NAMALWA (cell line): Measurements from ENCODE around the gene KLHDC4.

ENCODE experiments used
- DNase-seq: peaks from one replicate; pipeline ENCODE4 v3.0.0-alpha.2; 2015; ENCODE audit warnings: low spot score

Gene KLHDC4

GRCh38 chr16:87765776-87766484 lies at the start of gene KLHDC4:
Gene KLHDC4 (minus strand): TSS chr16:87765986. CDS start chr16:87765890, 96 bp downstream.
- peak; percentile 92 for DNase-seq

DNA sequence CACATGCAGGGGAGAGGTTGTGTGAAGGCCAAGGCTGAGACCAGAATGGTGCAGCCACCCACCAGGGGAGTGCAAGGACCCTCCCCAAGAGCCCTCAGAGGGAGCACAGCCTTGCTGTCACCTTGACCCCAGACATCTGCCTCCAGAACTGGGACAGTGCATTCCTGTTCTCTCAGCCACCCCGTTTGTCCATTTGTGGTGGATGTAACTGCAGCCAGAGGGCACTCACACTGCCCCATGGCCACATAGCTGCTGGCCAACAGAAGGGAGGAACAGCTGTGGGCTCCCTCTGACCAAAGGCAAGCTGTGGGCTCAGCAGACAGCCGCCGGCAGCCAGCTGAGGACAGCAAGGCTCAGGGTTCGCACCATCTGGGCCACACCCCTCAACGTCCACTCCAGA lies 49.8 kb upstream of the KLHDC4 start:
- DNase-seq: no peak

GRCh38 chr16:87812200-87812656 lies 46.4 kb upstream of the KLHDC4 start:
- no peak for DNase-seq

- DNase-seq: peak; percentile 65
Measured at GRCh38 chr16:87811454-87811853, 45.7 kb upstream of the KLHDC4 start.

DNA sequence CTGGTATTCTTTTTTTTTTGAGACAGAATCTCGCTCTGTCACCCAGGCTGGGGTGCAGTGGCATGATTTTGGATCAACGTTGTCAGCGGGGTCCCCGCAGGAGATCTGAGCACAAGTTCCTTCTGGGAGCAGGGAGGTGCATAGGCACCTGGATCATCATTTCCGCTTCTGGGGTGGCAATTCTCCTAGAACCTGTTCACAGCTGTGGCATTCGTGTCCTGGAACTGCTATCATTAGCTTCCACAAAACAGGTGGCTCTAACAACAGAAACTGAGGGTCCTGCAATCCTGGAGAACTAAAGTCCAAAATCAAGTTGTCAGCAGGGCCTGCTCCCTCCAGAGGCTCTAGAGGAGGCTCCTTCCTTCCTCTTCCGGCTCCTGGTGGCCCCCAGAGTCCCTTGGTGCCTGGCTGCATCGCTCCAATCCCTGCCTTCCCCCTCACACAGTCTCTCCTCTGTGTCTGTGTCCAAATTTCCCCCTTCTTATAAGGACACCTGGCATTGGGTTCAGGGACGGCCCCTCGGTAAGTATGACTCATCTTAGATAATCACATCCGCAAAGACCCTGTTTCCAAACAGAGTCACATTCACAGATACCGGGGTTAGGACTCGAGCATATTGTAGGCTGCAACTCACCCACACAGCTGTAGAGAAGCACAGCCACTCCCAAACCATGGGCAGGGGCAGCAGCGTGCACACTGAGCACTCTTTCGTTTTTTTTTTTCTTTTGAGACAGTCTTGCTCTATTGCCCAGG lies 43.5 kb upstream of the KLHDC4 start:
- DNase-seq: peak; percentile 94

DNA sequence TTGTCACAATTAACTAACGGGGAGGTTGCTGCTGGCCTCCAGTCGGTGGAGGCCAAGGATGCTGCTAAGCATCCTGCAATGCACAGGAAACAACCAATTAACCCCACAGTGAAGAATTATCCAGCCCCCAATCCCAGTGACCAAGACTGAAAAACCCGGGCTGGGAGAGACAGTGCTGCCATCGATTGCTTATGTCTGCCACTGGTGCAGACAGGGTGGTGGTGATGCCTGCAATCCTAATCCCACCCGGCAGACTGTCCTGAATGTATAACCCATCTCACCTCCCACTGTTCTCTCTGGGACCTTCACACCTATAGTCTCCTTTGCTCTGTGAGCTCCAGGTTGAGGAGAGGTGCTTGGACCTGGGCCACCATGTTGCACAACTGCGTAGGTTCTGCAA lies 42.3 kb upstream of the KLHDC4 start:
- DNase-seq: no peak

DNA sequence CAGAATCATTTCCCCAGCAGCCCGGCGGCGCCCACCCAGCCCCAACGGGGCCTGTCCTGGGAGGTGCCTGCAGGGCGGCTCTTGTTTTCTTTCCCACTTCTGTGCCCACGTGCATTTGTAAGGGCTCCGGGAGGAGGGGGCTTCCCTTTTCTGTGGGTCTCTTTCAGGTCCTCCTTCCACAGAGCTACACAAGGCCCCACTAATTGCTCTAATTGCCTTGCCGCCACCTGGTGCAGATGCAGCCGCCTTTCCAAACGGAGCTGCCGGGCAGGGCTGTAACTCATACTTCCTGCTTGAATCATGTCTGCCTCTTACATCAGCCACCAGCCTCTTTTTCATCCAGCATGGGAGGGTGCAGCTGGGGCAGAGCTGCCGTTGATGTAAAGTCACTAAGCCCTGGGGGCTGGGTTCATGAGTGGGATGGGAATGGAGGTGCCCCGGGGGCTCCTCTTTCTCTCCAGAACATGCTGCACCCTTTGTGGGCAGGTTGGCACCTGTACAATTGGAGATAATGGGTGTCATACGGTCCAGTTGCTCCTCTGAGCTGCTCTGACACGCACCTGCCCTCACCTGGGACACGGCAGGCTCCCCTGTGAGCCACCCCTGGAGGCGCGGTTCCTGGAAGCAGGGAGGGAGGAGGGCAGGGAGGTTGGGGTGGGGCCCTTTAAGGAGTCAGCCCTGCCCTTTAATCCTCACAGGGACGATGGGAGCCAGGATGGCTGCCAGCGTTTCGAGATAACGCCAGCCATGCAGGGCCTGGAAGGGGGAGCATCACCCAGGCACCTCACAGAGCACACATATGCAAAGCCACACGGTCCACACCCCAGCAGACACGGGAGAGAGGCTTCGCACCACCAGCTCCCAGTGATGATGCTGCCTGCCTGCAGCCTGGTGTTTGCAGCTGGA lies 41.1 kb upstream of the KLHDC4 start:
- peak; percentile 97 for DNase-seq

- peak; percentile 68 for DNase-seq
Measured at GRCh38 chr16:87806261-87806640, 40.5 kb upstream of the KLHDC4 start.

- DNase-seq: peak; percentile 50
Measured at GRCh38 chr16:87803385-87803784, 37.6 kb upstream of the KLHDC4 start.

GRCh38 chr16:87802670-87803069 lies 36.9 kb upstream of the KLHDC4 start:
- DNase-seq: peak; percentile 82

GRCh38 chr16:87801679-87802259 lies 36.0 kb upstream of the KLHDC4 start:
- DNase-seq: peak; percentile 54

- DNase-seq: no peak
Measured at GRCh38 chr16:87800497-87800896, 34.7 kb upstream of the KLHDC4 start.

GRCh38 chr16:87795336-87795735 lies 29.6 kb upstream of the KLHDC4 start:
- DNase-seq: no peak

DNA sequence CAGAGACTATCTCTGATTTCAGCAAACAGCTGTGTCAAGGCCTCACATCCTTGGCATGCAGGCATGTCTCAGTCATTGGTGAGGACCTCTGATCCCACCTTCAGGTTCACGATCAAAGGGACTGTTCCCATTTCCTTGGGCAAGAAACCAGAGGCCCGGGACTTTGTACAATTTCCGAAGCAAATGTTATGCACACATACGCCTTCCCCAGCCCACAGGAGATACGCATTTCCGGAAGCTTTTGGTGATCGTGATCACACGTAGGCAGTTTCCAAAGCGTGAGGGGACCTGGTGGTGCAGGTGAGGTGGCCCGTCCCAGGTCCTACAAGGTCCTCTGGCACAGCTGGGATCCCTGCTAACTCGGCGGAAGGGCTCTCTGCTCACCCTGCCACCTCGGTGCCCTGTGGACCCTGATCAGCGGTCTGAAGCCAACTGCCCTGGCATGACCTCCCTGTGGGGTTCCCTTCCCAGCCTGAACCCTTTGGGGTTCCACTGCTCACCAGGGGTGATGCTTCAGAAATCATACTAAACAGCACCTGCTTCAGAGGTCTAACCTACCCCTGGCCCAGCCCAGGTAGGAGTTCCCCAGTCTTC lies 28.8 kb upstream of the KLHDC4 start:
- no peak for DNase-seq

- no peak for DNase-seq
Measured at GRCh38 chr16:87792205-87792565, 26.4 kb upstream of the KLHDC4 start.

DNA sequence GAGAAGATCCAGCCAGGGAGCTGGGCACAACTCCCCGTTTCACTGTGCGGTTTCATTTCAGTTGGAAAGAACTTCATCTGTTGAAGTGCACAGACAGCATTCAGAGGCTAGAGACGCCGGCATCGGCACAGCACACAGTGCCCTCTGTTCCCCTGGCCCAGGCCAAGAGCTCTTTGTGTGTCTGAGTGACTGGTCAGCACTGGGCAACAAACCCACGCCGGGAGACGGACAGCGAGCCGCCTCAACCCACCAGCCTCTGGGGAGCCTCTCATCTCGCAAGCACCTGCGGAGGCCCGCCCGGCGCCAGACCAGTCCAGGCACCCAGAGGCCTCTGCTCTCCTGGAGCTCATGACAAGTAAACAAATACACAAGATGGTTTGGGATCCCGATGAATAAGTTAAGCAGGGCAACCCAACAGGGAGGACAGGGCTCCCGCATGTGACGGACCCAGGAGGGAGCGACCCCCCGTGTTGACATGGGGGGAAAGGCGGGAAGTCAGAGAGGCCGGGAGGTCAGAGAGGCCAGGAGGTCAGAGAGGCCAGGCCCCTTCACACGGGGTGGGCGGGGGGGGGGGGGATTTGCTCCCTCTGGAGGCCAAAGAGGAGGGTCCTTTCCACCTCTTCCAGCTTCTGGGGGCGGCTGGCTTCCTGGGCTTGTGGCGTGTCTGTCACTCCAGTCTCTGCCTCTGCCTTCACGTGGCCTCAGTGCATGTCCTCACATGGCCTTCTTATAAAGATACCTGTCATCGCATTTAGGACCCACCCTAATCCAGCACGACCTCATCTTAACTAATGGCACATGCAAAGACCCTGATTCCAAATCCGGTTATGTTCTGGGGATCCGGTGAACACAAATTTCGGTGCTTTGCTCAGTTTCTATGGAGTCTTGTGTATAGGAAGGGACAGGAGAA lies 25.8 kb upstream of the KLHDC4 start:
- DNase-seq: no peak

- no peak for DNase-seq
Measured at GRCh38 chr16:87790292-87791100, 24.7 kb upstream of the KLHDC4 start.

GRCh38 chr16:87789437-87790291 lies 23.9 kb upstream of the KLHDC4 start:
- no peak for DNase-seq
